HepG2 (cell line): ENCODE measurements around the gene GPN1. TPM values are rescaled to one million over a fixed set of nuclear protein-coding genes. Genes with fewer than 3 reads are reported as not detected.

Experiments used
- ATAC-seq: fragments of 200-7000 bp; cut with Tn5 transposase; 3 replicates; pipeline ENCODE4 v1.9.1; 2020; ENCODE audit warnings: mild to moderate bottlenecking, moderate library complexity
- BruUV-seq: library from RNA; stranded (reverse); fragments of 400-500 nt; replicated peaks from 2 replicates; lab custom pipeline; 2021; lab: Mats Ljungman, UMichigan
- CTCF ChIA-PET: fragments of 300-600 bp; formaldehyde crosslinking; extraction: SDS; loops from one replicate; lab custom pipeline; 2021; ENCODE audit warnings: low total read pairs, inconsistent platforms, low intra/inter-chr PET ratio; lab: Yijun Ruan, JAX
- POLR2A ChIA-PET: fragments of 350-600 bp; sonication (Branson Sonifier 250); formaldehyde crosslinking; loops from one replicate; lab custom pipeline; 2020; ENCODE audit warnings: antibody characterized with exemption, inconsistent platforms; lab: Yijun Ruan, JAX
- DNase-seq: peaks from one replicate; pipeline ENCODE4 v3.0.0-alpha.2; 2015; ENCODE audit warnings: low spot score
- FAIRE-seq: peaks from 3 replicates; lab custom pipeline; 2011; peaks lifted over from hg19 to GRCh38; lab: Jason Lieb, UNC
- H2AFZ ChIP-seq: one replicate; pipeline ENCODE4 v1.6.1; 2011; ENCODE audit warnings: low read length, inconsistent platforms
- H3K27ac ChIP-seq: fragments of 300-600 bp; 3 replicates; pipeline ENCODE4 v1.8.0; 2011; ENCODE audit warnings: mixed run types, mild to moderate bottlenecking, mixed read lengths, low read length, inconsistent platforms; ENCODE audit not compliant: insufficient read depth; ENCODE audit errors: extremely low read length
- H3K27me3 ChIP-seq, 2 experiments: fragments of 200-600 bp in 1 of 2; 2 replicates in 1 of 2; 3 replicates in 1 of 2; pipeline versions ENCODE4 v1.6.0 to v1.8.0; 2011; ENCODE audit warnings: low read length in 2 of 2, mild to moderate bottlenecking in 2 of 2, moderate library complexity in 2 of 2, inconsistent platforms in 1 of 2; ENCODE audit not compliant: insufficient read depth in 2 of 2, control insufficient read depth in 1 of 2
- H3K36me3 ChIP-seq, 2 experiments: fragments of 200-600 bp in 1 of 2; replicated peaks in 1 of 2; 2 replicates in 1 of 2; 3 replicates in 1 of 2; pipeline versions ENCODE4 v1.5.1 to v1.8.0; 2011; ENCODE audit warnings: low read length in 2 of 2, inconsistent platforms in 1 of 2; ENCODE audit not compliant: insufficient read depth in 2 of 2, control insufficient read depth in 1 of 2
- H3K4me1 ChIP-seq: 2 replicates; pipeline ENCODE4 v1.5.1; 2012; ENCODE audit warnings: low read length, inconsistent platforms; ENCODE audit not compliant: insufficient read depth
- H3K4me2 ChIP-seq: 2 replicates; pipeline ENCODE4 v1.6.0; 2011; ENCODE audit warnings: low read depth, low read length, inconsistent platforms
- H3K4me3 ChIP-seq, 3 experiments: fragments of 200-600 bp in 1 of 3; sonication (generic), shearing (Covaris generic) in 1 of 3; replicated peaks in 1 of 3; 2 replicates each; pipeline ENCODE4 v1.5.1; 2011 to 2016; ENCODE audit warnings: low read length in 3 of 3, inconsistent platforms in 2 of 3, low read depth in 2 of 3, mild to moderate bottlenecking in 2 of 3, control low read depth in 1 of 3, mixed read lengths in 1 of 3; ENCODE audit not compliant: insufficient read depth in 1 of 3
- H3K79me2 ChIP-seq: one replicate; pipeline ENCODE4 v1.6.1; 2011; ENCODE audit warnings: low read length, inconsistent platforms; ENCODE audit not compliant: insufficient read depth
- H3K9ac ChIP-seq: 2 replicates; pipeline ENCODE4 v1.6.0; 2011; ENCODE audit warnings: mild to moderate bottlenecking, low read depth, low read length, inconsistent platforms; ENCODE audit not compliant: insufficient read depth
- H3K9me3 ChIP-seq: 2 replicates; pipeline ENCODE4 v1.5.1; 2012; ENCODE audit warnings: mild to moderate bottlenecking, low read length
- H4K20me1 ChIP-seq: 2 replicates; pipeline ENCODE4 v1.6.0; 2011; ENCODE audit warnings: inconsistent platforms, mild to moderate bottlenecking, low read length, moderate library complexity; ENCODE audit not compliant: insufficient read depth
- ATF1 ChIP-seq: IDR thresholded peaks from 2 replicates; pipeline ENCODE4 v1.6.1; 2016; ENCODE audit warnings: mild to moderate bottlenecking, control low read depth
- PRDM15 ChIP-seq: sonication (generic); formaldehyde crosslinking; IDR thresholded peaks from 2 replicates; pipeline ENCODE4 v1.4.0; 2020; ENCODE audit warnings: missing genetic modification reagents
- SETDB1 ChIP-seq: sonication (generic); formaldehyde crosslinking; IDR thresholded peaks from 2 replicates; pipeline ENCODE4 v1.5.1; 2020; ENCODE audit warnings: missing genetic modification reagents, mild to moderate bottlenecking, borderline replicate concordance
- SMAD3 ChIP-seq: sonication (generic); formaldehyde crosslinking; IDR thresholded peaks from 2 replicates; pipeline ENCODE4 v1.4.0; 2020; ENCODE audit warnings: missing genetic modification reagents
- TBX2 ChIP-seq: sonication (generic); formaldehyde crosslinking; IDR thresholded peaks from 2 replicates; pipeline ENCODE4 v1.5.0; 2020; ENCODE audit warnings: missing genetic modification reagents, mild to moderate bottlenecking, borderline replicate concordance
- ZBTB4 ChIP-seq: sonication (generic); formaldehyde crosslinking; IDR thresholded peaks from 2 replicates; pipeline ENCODE4 v1.4.0; 2020; ENCODE audit warnings: missing genetic modification reagents, mild to moderate bottlenecking, borderline replicate concordance
- ZNF256 ChIP-seq: sonication (generic); formaldehyde crosslinking; conservative IDR thresholded peaks from 2 replicates; pipeline ENCODE4 v1.4.0; 2020; ENCODE audit warnings: missing genetic modification reagents
- ZNF816 ChIP-seq: sonication (generic); formaldehyde crosslinking; IDR thresholded peaks from 2 replicates; pipeline ENCODE4 v1.8.0; 2022; ENCODE audit warnings: missing genetic modification reagents, mild to moderate bottlenecking, borderline replicate concordance
- WGBS: methylation state at CpG from one replicate; pipeline ENCODE4 v1.1.6; 2017; ENCODE audit warnings: low lambda C conversion rate; 5-methylcytosine and 5-hydroxymethylcytosine counted together
- in situ Hi-C: cut with HindIII; loops from 2 replicates; pipeline ENCODE4 v1.10.0; 2017; ENCODE audit warnings: low pct_unique_long_range_greater_than_20kb; ENCODE audit not compliant: extremely low pct_ligation_motif_present
- intact Hi-C: fragments of 100-400 bp; cut with micrococcal nuclease; formaldehyde crosslinking; loops from one replicate; pipeline ENCODE4 v1.10.0; 2022; ENCODE audit not compliant: unreplicated experiment
- polyA plus RNA-seq, 8 experiments: library from polyadenylated mRNA; depleted of rRNA in 3 of 8; stranded (reverse) in 7 of 8; unstranded in 1 of 8; fragments of >200 nt; fragmentation: Illumina TruSeq in 4 of 8; extraction: Trizol in 4 of 8; gene quantifications; 2 replicates each; pipeline versions ENCODE4 v1.2.1 to v1.2.3, GENCODE V29; 2011 to 2016; ENCODE audit warnings: low read depth in 4 of 8, missing spikeins in 1 of 8, mixed read lengths in 1 of 8; ENCODE audit not compliant: insufficient read depth in 1 of 8
- total RNA-seq, 5 experiments: library from RNA; depleted of rRNA; stranded (reverse); fragments of >200 nt; fragmentation: Illumina TruSeq; extraction: Trizol; gene quantifications; 2 replicates each; pipeline ENCODE4 v1.2.3, GENCODE V29; 2016; ENCODE audit warnings: low read depth in 1 of 5
- TF ChIP-seq, protein P1 (sequence below): sonication (generic); formaldehyde crosslinking; IDR thresholded peaks from 2 replicates; pipeline ENCODE4 v1.5.1; 2020; ENCODE audit warnings: mild to moderate bottlenecking, missing genetic modification reagents, borderline replicate concordance

GPN1 gene
- total and polyA plus RNA-seq, 2 of the 13 experiments (the other 11 are each of a cell fraction or from before 2014, with no cell fraction given) = 54.5 to 62.7 TPM

DNA sequence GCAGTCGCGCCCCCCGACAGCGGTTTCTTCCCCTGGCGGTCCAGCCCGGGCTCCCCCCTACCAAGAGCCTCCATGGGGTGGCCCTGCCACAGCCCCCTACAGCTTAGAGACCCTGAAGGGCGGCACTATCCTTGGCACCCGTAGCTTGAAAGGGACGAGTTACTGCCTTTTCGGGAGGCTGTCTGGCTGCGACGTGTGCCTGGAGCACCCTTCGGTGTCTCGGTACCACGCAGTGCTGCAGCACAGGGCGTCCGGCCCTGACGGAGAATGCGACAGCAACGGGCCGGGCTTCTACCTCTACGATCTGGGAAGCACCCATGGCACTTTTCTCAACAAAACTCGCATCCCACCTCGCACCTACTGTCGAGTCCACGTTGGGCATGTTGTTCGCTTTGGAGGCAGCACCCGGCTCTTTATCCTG lies 35.3 kb downstream of the GPN1 start:
- peaks cover 28% of the 10 kb centered on the region for H3K4me1 ChIP-seq
- no peaks in the 10 kb centered on the region for H4K20me1 ChIP-seq
- in situ Hi-C loops = no loop called here
- no peak for DNase-seq
- FAIRE-seq = no peak
- no peaks in the 10 kb centered on the region; a peak in 1 of 5 replicates for H3K27me3 ChIP-seq
- whole genome bisulfite sequencing = 3% methylated on average over 19 of the region's 28 CpGs
- peak overlapping the region; percentile 90 for H3K9ac ChIP-seq
- peak overlapping the region; percentile 81 to 94 (median 84) for H3K4me3 ChIP-seq
- ATAC-seq = peak; percentile 76
- peak overlapping the region; percentile 56 for H2AFZ ChIP-seq
- no TSS peak for BruUV-seq
- POLR2A ChIA-PET = interaction anchor here (1.0 to 2.3 kb wide), 9 partner anchors 11 to 744 kb away, joined by 3 to 26 read pairs (median 6); partner anchors contain the start of genes NRBP1, PPM1G and ZNF512
- intact Hi-C loops = loop anchor here (5.0 kb wide), 2 partner anchors 37 to 257 kb away; partner anchors contain the start of genes CCDC121, GPN1 and PPM1G
- H3K4me2 ChIP-seq = peak overlapping the region; percentile 87
- peak overlapping the region; percentile 83 for H3K27ac ChIP-seq
- H3K9me3 ChIP-seq = no peaks in the 10 kb centered on the region
- CTCF ChIA-PET = interaction anchor here (1.8 kb wide), 1 partner anchor 19 kb away, joined by 8 read pairs; no protein-coding TSS in a partner anchor
- peaks cover 18 to 42% of the 10 kb centered on the region in 2 experiments for H3K36me3 ChIP-seq
- peaks cover 46% of the 10 kb centered on the region for H3K79me2 ChIP-seq
- TF ChIP-seq, protein P1, sequence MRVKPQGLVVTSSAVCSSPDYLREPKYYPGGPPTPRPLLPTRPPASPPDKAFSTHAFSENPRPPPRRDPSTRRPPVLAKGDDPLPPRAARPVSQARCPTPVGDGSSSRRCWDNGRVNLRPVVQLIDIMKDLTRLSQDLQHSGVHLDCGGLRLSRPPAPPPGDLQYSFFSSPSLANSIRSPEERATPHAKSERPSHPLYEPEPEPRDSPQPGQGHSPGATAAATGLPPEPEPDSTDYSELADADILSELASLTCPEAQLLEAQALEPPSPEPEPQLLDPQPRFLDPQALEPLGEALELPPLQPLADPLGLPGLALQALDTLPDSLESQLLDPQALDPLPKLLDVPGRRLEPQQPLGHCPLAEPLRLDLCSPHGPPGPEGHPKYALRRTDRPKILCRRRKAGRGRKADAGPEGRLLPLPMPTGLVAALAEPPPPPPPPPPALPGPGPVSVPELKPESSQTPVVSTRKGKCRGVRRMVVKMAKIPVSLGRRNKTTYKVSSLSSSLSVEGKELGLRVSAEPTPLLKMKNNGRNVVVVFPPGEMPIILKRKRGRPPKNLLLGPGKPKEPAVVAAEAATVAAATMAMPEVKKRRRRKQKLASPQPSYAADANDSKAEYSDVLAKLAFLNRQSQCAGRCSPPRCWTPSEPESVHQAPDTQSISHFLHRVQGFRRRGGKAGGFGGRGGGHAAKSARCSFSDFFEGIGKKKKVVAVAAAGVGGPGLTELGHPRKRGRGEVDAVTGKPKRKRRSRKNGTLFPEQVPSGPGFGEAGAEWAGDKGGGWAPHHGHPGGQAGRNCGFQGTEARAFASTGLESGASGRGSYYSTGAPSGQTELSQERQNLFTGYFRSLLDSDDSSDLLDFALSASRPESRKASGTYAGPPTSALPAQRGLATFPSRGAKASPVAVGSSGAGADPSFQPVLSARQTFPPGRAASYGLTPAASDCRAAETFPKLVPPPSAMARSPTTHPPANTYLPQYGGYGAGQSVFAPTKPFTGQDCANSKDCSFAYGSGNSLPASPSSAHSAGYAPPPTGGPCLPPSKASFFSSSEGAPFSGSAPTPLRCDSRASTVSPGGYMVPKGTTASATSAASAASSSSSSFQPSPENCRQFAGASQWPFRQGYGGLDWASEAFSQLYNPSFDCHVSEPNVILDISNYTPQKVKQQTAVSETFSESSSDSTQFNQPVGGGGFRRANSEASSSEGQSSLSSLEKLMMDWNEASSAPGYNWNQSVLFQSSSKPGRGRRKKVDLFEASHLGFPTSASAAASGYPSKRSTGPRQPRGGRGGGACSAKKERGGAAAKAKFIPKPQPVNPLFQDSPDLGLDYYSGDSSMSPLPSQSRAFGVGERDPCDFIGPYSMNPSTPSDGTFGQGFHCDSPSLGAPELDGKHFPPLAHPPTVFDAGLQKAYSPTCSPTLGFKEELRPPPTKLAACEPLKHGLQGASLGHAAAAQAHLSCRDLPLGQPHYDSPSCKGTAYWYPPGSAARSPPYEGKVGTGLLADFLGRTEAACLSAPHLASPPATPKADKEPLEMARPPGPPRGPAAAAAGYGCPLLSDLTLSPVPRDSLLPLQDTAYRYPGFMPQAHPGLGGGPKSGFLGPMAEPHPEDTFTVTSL (CRISPR knock-in tag) = no peak
- TF ChIP-seq PRDM15 = no peak
- TF ChIP-seq ZNF816 (CRISPR knock-in tag) = no peak; the same call in 1 of the 2 replicates
- TF ChIP-seq SETDB1 = no peak
- no peak for TF ChIP-seq ZNF256 (CRISPR knock-in tag)
- TF ChIP-seq ZBTB4 (CRISPR knock-in tag) = no peak
- TF ChIP-seq ATF1 (CRISPR knock-in tag) = no peak
- TF ChIP-seq SMAD3 (CRISPR knock-in tag) = no peak
- TF ChIP-seq TBX2 = peak; percentile 7; the same call in 1 of the 2 replicates
